Stimulated activated CD8-positive, alpha-beta memory T cell treated with anti-CD3 and anti-CD28 coated beads, Interleukin-12 subunit alpha, Interleukin-12 subunit beta, amount 100 ng/mL, for 24 hours (primary cell): ENCODE data around the gene ERVK3-1.
"Not testable (repeated sequence)": the region's sequence is repeated elsewhere in the genome, so short reads cannot be mapped to it uniquely, and the experiment has no call there.

ENCODE experiments used
- DNase-seq: peaks from one replicate; pipeline ENCODE4 v3.0.0-alpha.2; 2020; ENCODE audit errors: extremely low read depth

The ERVK3-1 gene

GRCh38 chr19:58305065-58305931, at the start of gene ERVK3-1:
TSS of gene ERVK3-1 (plus strand) at chr19:58305377. CDS start at chr19:58312169, 6,792 bp downstream.
- peak; percentile 85 for DNase-seq

GRCh38 chr19:58258259-58258658, 46.9 kb upstream of the ERVK3-1 start:
- DNase-seq: not testable (repeated sequence)

GRCh38 chr19:58261600-58261967, 43.6 kb upstream of the ERVK3-1 start:
- no peak for DNase-seq

GRCh38 chr19:58261968-58262921, 42.9 kb upstream of the ERVK3-1 start:
- DNase-seq: no peak

- no peak for DNase-seq
Observed at GRCh38 chr19:58262922-58263296, 42.3 kb upstream of the ERVK3-1 start.

GRCh38 chr19:58265100-58265499, 40.1 kb upstream of the ERVK3-1 start:
- no peak for DNase-seq

GRCh38 chr19:58268344-58268743, 36.8 kb upstream of the ERVK3-1 start:
- DNase-seq: no peak

GRCh38 chr19:58274771-58275201, 30.4 kb upstream of the ERVK3-1 start:
- no peak for DNase-seq

- DNase-seq: no peak
Observed at GRCh38 chr19:58275564-58275963, 29.6 kb upstream of the ERVK3-1 start.

GRCh38 chr19:58277197-58277596, 28.0 kb upstream of the ERVK3-1 start:
- no peak for DNase-seq

GRCh38 chr19:58277748-58278540, 27.2 kb upstream of the ERVK3-1 start:
- no peak for DNase-seq

- peak; percentile 97 for DNase-seq
Observed at GRCh38 chr19:58278541-58279041, 26.6 kb upstream of the ERVK3-1 start, which contains the start of gene ZNF8. TSS of gene ZNF8 (plus strand) at chr19:58278955. CDS start at chr19:58279082, 127 bp downstream.

- DNase-seq: peak; percentile 3
Observed at GRCh38 chr19:58279042-58279924, 25.9 kb upstream of the ERVK3-1 start.

GRCh38 chr19:58279925-58280316, 25.3 kb upstream of the ERVK3-1 start:
- DNase-seq: no peak

GRCh38 chr19:58284199-58284598, 21.0 kb upstream of the ERVK3-1 start:
- no peak for DNase-seq

GRCh38 chr19:58291943-58292342, 13.2 kb upstream of the ERVK3-1 start:
- DNase-seq: no peak

- DNase-seq: no peak
Observed at GRCh38 chr19:58294743-58295374, 10.3 kb upstream of the ERVK3-1 start.

- no peak for DNase-seq
Observed at GRCh38 chr19:58296104-58296503, 9.1 kb upstream of the ERVK3-1 start.

- no peak for DNase-seq
Observed at GRCh38 chr19:58300620-58301019, 4.6 kb upstream of the ERVK3-1 start.

- no peak for DNase-seq
Observed at GRCh38 chr19:58304255-58304654, 922 bp upstream of the ERVK3-1 start.
